ENCODE data around the gene GALNT8. TPM values are rescaled to one million over a fixed set of nuclear protein-coding genes. Genes with fewer than 3 reads are reported as not detected.

GALNT8 gene
- total RNA-seq, 2 experiments from 2014 or later = 0.21 to 0.27 TPM

DNA sequence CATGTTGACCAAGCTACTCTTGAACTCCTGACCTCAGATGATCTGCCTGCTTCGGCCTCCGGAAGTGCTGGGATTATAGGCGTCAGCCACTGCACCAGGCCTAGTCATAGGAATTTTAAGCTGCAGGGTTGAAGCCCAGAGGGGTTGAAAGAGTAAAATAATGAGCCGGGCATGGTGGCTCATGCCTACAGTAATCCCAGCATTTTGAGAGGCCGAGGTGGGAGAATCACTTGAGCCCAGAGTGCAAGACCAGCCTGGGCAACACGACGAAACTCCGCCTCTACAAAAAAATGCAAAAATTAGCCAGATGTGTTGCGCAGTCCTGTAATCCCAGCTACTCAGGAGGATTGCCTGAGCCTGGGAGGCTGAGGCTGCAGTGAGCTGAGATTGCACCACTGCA is 69.6 kb downstream of the GALNT8 start:
- CTCF ChIA-PET = no interaction called here
- POLR2A ChIA-PET = no interaction called here

- ChIA-PET CTCF (no interaction called here), POLR2A (no interaction called here)
Measured at GRCh38 chr12:4791497-4791896, 71.3 kb downstream of the GALNT8 start.

DNA sequence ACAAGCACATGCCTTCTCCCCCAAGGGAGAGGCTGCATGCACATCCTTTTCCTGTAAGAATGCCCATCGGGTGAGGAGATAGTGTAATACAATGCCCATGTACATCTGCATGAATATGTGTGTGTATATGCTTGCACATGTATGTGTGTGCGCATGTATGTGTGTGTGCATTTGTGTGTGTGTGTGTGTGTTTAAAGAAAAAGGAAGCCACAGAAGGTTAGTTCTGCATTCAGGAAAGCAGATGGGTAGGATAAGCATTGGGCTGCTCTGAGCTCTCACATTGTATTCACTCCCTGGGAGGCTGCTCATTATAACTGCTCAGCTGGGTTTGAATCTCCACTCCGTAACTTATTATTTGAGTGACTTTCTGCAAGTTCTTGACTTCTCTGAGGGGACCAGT is 74.3 kb downstream of the GALNT8 start:
- ChIA-PET POLR2A (no interaction called here), CTCF (no interaction called here)

- POLR2A ChIA-PET = no interaction called here
- CTCF ChIA-PET = no interaction called here
Measured at GRCh38 chr12:4796216-4796615, 76.0 kb downstream of the GALNT8 start.

DNA sequence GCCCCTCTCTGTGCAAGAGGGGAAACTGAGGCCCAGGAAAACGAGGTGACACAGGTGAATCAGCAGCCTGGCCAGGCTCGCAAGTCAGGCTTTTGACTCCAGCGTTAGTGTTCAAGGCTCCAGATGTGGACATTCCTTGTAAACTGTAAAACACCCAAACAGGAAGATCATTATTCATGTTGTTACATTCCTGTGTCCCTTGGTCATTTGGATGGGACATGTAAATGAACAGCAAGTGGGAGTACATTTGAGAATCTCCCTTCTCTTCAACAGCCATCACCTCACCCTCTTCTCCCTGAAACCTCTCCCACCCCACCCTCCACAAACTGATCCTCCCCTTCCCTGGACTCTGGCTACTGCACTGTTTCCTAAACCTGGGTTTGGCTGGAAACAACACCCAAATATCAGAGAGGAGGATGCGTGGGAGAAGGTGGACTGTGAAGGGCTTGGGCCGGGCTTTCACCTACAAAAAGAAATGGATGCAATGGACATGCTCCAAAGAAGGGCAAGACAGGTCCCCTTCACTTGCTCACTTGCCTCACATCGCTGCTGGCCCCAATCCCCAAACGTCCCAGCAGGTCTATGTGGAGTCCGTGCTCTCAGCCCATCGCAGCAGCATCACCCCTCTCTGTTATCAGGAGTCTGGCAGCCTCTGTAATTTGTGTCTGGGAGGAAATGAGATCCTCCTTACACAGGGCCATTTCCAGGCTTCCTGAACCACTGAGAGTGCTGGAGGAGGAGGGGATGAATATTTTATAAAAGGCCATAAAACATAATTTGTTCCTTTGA is 76.7 kb downstream of the GALNT8 start:
- ChIA-PET POLR2A (no interaction called here), CTCF (no interaction called here)

DNA sequence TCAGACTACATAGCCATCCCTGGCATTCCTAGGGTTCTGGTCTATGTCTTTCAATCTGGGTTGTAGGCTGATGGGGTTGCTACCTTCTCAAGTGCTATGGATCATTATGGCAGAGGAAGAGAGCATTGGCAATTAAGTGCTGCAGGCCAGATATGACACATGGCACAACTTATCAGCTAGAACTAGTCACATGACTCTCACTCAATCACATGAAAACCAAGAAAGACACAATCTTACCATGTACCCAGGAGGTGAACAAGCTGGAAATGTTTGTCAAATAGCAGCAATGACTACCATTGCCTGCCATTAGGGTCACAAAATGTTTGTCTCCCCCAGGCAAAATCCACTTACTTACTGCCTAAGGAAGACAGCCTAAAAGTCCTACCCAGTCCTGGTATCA is 80.4 kb downstream of the GALNT8 start:
- ChIA-PET POLR2A (no interaction called here), CTCF (no interaction called here)

DNA sequence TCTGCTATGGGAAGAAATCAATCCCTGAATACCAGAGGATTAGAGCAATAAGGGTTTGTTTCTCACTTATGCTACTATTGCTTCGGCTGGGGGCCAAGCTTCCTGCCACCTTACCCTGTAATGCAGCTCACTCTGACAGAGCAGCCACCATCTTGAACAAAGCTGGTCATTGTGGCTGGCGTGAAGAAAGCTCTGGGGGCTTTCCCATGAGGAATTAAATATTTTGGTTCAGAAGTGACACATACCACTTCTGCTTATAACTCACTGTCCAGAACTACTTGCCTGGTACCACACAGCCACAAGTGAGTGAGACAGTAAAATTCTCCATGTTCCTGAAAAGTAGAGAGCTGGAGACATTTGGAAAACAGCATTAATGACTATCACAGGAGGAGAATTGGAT is 82.6 kb downstream of the GALNT8 start:
- ChIA-PET POLR2A (no interaction called here), CTCF (no interaction called here)

GRCh38 chr12:4806439-4807115 is 86.4 kb downstream of the GALNT8 start:
- CTCF ChIA-PET = no interaction called here
- POLR2A ChIA-PET = interaction anchor here (1.1 kb wide), 1 partner anchor 26 kb away, joined by 3 read pairs; no protein-coding TSS in a partner anchor

DNA sequence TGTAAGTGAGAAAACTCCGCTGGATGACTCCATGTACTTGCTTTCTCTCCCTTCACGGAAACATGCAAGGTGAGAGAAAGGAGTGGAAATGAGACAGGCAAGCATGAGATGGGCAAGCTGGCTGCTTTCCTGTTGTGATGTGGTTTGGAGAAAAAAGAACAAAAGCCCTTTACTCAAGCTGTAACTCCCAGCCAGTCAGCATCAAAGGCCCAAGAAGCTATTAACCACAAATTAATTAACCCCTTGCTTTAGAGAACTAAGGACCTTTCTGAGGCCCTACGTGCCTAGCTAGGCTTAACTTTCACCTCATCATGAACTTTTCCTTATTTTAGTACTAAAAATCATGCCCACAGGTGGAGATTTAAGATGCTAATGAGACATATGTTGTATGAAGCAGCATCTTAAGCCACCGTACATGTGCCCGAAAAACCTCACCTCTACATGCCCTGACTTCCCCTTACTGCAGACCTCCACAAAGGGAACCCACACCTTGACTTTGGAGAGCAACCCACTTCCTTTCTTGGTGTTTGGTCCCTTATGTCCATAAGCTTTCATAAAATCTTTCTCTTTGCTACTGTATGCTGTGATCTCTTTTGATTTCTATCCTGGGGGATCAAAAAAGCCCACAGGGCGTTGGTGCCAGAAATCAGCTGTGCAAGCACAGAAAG is 87.0 kb downstream of the GALNT8 start:
- POLR2A ChIA-PET = no interaction called here
- CTCF ChIA-PET = interaction anchor here (0.6 kb wide), 1 partner anchor 50 kb away, joined by 5 read pairs; no protein-coding TSS in a partner anchor

DNA sequence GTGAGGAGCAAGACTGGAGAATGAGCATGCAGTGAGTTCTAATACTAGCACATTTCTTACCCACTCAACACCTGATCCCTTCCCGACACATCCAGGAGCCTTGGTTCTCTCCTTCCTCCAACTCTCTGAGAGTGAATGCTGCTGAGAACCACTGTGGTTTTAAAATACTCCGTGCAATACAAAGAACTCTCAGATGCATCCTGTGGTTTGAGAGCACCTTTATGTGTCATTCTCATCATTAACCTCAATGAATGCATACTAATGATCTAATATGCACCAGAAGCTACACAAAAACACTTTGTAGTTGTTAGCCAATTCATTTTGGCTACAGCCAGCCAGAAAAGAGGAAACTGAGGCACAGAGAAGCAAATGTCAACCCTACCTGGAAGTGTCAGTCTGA is 87.6 kb downstream of the GALNT8 start:
- ChIA-PET CTCF (no interaction called here), POLR2A (no interaction called here)

DNA sequence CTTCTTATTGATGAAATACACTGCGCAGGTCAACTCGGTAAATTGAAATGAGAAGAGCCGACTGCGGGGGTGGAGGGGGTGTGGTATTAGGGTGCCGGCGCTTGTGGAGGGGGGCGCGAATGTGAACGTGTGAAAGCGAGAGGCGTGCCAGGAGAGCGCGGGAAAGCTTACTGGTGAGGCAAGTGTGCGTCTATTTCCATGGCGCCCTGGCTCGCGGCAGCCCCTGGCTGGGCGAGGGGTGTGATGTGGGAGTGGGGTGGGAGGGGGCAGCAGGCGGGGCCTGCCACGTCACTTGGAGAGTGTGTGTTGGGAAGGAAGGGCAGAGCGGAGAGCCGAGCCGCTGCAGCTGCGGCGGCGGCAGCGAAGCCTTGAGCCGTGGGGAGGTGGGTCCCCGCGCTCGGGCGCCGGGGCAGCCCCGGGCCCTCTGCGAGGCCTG is 88.8 kb downstream of the GALNT8 start:
- ChIA-PET POLR2A (no interaction called here), CTCF (no interaction called here)

DNA sequence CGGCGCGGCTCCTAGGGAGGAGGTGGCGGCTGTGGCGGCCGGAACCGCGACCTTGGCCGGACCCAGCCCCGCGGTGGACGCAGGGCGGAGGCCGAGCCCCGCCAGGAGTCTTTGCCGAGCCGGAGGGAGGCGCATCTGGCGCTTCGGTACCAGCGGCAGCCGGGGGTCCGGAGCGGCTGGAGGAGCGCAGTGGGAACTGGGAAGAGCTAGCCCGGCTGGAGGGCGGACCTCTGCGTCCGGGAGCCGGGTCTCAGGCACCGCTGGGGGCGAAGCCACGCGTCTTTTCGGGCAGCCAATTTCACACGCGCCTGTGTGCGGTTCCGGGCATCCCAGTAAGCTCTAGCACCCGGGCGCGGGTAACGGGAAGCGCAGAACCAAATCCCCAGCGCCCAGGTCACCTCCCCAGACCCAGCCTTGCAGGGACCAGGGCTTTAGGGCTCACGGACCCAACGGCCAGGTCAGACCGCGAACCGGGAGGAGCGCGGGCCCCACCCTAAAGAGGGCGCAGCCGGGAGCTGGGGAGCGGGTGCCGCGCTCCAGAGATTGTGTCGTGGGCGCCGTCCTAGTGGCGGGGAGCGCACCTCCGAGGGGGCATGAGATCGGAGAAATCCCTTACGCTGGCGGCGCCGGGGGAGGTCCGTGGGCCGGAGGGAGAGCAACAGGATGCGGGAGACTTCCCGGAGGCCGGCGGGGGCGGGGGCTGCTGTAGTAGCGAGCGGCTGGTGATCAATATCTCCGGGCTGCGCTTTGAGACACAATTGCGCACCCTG is 89.4 kb downstream of the GALNT8 start:
- ChIA-PET POLR2A (no interaction called here), CTCF (no interaction called here)

DNA sequence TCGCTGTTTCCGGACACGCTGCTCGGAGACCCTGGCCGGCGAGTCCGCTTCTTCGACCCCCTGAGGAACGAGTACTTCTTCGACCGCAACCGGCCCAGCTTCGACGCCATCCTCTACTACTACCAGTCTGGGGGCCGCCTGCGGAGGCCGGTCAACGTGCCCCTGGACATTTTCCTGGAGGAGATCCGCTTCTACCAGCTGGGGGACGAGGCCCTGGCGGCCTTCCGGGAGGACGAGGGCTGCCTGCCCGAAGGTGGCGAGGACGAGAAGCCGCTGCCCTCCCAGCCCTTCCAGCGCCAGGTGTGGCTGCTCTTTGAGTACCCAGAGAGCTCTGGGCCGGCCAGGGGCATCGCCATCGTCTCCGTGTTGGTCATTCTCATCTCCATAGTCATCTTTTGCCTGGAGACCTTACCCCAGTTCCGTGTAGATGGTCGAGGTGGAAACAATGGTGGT is 90.0 kb downstream of the GALNT8 start:
- ChIA-PET CTCF (no interaction called here), POLR2A (no interaction called here)

DNA sequence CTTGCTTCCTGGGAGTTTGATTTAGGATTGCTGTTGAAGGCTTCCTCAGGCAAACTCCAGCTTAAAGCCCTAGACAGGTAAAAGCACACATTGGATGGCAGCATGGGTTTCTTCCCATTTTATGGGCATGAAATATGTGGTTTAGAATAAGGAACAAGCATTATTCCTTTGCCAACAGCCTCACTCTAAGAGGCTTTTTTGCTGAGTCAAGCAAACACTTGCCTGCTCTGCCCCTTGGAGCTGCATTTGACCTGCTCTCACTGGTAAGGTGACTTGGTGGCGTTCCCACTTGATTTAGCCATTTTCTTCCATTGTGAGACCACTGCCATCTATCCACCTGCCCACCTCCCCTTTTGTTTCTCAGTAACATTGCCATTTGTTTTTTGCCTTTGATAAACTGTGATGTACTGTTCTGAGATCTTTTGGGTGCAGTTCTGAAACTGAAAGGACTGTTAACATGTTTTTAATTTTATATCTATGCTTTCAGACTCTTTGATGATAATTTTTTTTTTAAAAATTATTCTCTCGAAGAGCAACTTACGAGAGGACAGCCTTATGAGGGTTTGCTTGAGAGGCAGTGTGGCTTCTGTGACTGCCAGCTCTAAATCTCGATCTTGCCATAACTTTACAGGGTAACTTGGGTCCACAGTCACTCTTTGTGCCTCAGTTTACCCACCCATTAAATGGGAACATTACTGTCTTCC is 92.6 kb downstream of the GALNT8 start:
- CTCF ChIA-PET = no interaction called here

GRCh38 chr12:4813741-4814140 is 93.5 kb downstream of the GALNT8 start:
- ChIA-PET CTCF (interaction anchor here (0.7 kb wide), 1 partner anchor 35 kb away, joined by 3 read pairs; no protein-coding TSS in a partner anchor), POLR2A (no interaction called here)

More for the DNA sequence above, 92.6 kb downstream of the GALNT8 start:
- POLR2A ChIA-PET = no interaction called here

DNA sequence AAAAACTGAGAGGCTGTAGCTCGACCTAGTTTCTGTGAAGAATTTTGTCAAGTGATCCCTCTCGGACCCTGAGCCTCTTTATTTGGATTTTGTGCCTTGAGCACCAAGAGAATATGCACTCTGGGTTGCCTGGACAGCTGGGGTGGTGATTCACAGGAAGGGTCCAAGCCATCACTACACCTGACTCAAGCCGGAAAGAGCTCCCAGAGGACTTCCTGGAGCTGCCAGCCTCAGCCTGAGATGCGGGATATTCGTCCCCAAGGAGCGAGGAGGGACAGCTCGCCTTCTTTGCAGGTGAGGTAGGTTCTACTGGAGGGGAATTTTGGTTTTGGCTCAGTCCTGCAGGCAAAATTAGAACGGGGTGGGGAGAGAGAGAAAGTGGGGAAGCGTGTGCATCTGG is 94.3 kb downstream of the GALNT8 start:
- ChIA-PET CTCF (interaction anchor here (0.7 kb wide), 1 partner anchor 35 kb away, joined by 3 read pairs; no protein-coding TSS in a partner anchor), POLR2A (no interaction called here)

DNA sequence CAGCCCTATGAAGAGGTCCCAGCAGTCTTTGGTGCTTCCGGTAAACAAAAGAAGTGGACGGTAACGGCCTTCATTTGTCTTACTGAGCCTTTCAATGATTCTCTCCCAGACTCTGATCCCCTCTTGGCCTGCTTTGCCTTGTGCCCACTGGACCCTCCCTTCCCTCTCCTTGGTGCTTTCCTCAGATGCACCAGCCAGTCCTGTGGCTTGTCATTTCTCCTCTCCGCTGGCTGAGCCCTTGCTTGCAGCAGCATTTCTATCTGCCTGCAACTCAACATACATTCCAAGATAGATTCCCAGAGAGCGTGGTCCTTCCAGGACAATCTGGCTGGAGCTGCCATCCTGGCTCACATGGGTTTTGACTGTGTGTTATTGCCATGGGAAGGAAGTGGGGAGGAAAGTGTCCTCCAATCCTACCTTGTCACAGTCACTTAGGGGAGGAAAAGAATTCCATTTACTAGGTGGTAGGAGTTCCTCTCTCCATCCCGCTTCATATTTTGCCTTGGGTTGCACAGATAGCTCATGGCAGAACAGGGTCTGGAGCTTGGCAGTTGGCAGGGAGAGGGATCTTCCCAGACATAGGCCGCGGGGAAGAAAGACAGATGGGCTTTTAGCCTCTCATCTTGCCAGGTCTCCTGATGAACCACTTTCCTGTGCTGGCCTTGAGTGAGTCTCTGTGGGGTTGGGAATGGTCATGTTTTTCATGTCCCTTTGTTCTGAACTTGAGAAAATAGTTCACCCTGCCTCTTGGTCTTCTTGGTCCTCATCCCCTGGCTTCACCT is 96.7 kb downstream of the GALNT8 start:
- CTCF ChIA-PET = no interaction called here

DNA sequence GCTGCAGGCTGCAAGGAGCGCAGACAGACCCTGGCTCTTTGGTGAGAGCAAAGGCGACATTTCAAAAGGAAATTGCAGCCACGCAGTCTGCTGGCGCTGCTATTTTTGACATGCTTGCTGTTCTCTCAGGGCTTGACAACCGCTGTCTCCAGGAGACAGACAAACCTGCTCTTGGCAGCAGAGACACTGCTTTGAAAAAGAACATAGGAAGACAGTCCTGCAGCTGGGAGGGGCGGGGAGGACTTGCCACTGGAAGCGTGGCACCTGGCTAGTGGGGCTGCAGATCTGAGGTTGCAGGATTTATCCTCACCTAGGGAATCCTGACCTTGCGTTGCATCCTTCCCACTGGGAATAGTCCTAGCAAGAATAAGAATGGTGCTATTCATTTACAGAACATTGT is 97.7 kb downstream of the GALNT8 start:
- CTCF ChIA-PET = no interaction called here
- POLR2A ChIA-PET = no interaction called here

More for the DNA sequence above, 96.7 kb downstream of the GALNT8 start:
- POLR2A ChIA-PET = no interaction called here

- ChIA-PET CTCF (interaction anchor here (1.1 kb wide), 1 partner anchor 29 kb away, joined by 4 read pairs; no protein-coding TSS in a partner anchor), POLR2A (no interaction called here)
Measured at GRCh38 chr12:4819654-4820053, 99.5 kb downstream of the GALNT8 start.

Measured in activated CD8-positive, alpha-beta memory T cell treated with anti-CD3 and anti-CD28 coated beads for 36 hours (primary cell).